GM23338 (cell line): ENCODE measurements around the gene TEX36. TPM values are rescaled to one million over a fixed set of nuclear protein-coding genes. Genes with fewer than 3 reads are reported as not detected.

Experiments
- ATAC-seq: fragments of 200-7000 bp; cut with Tn5 transposase; 3 replicates; pipeline ENCODE4 v1.9.1; 2020
- DNase-seq: peaks from one replicate; pipeline ENCODE4 v3.0.0-alpha.2; 2015; ENCODE audit warnings: low spot score
- H2AFZ ChIP-seq: fragments of 200-600 bp; sonication (generic); 2 replicates; pipeline ENCODE4 v1.8.0; 2016; ENCODE audit warnings: antibody characterized with exemption, mild to moderate bottlenecking, moderate library complexity
- H3F3A ChIP-seq: fragments of 200-600 bp; sonication (generic); replicated peaks from 2 replicates; pipeline ENCODE4 v1.8.0; 2017; ENCODE audit warnings: antibody characterized with exemption, mixed run types, low read depth
- H3K27ac ChIP-seq: fragments of 200-600 bp; sonication (generic); 2 replicates; pipeline ENCODE4 v1.6.1; 2016; ENCODE audit warnings: low read depth
- H3K27me3 ChIP-seq: fragments of 200-600 bp; sonication (generic); 2 replicates; pipeline ENCODE4 v1.8.0; 2016; ENCODE audit warnings: mild to moderate bottlenecking, mixed run types, moderate library complexity; ENCODE audit not compliant: insufficient read depth
- H3K36me3 ChIP-seq: fragments of 200-600 bp; sonication (generic); 2 replicates; pipeline ENCODE4 v1.8.0; 2016; ENCODE audit warnings: mild to moderate bottlenecking; ENCODE audit not compliant: insufficient read depth
- H3K4me1 ChIP-seq: fragments of 200-600 bp; sonication (generic); 2 replicates; pipeline ENCODE4 v1.8.0; 2016; ENCODE audit warnings: mild to moderate bottlenecking, moderate library complexity; ENCODE audit not compliant: insufficient read depth
- H3K4me2 ChIP-seq: fragments of 200-600 bp; sonication (generic); 2 replicates; pipeline ENCODE4 v1.7.1; 2017; ENCODE audit warnings: mixed run types
- H3K4me3 ChIP-seq: fragments of 200-600 bp; sonication (generic); 2 replicates; pipeline ENCODE4 v1.6.1; 2016; ENCODE audit warnings: mixed run types
- H3K79me2 ChIP-seq: fragments of 200-600 bp; sonication (generic); replicated peaks from 2 replicates; pipeline ENCODE4 v1.8.0; 2017; ENCODE audit warnings: mild to moderate bottlenecking; ENCODE audit not compliant: insufficient read depth
- H3K9me2 ChIP-seq: fragments of 200-600 bp; sonication (generic); 2 replicates; pipeline ENCODE4 v1.8.0; 2017; ENCODE audit not compliant: insufficient read depth
- H4K20me1 ChIP-seq: fragments of 200-600 bp; sonication (generic); replicated peaks from 2 replicates; pipeline ENCODE4 v1.8.0; 2017; ENCODE audit warnings: mild to moderate bottlenecking; ENCODE audit not compliant: insufficient read depth
- H3K27ac Mint-ChIP-seq: 2 replicates; pipeline ENCODE4 v1.8.0; 2020; ENCODE audit warnings: inconsistent platforms, mild to moderate bottlenecking, moderate library complexity, mixed read lengths
- H3K27me3 Mint-ChIP-seq: 3 replicates; pipeline ENCODE4 v1.8.0; 2022; ENCODE audit warnings: low read depth, mild to moderate bottlenecking, moderate library complexity, mixed read lengths, inconsistent platforms; ENCODE audit not compliant: insufficient read depth, poor library complexity
- H3K36me3 Mint-ChIP-seq: 3 replicates; pipeline ENCODE4 v1.8.0; 2021; ENCODE audit warnings: low read depth, mild to moderate bottlenecking, inconsistent platforms, moderate library complexity, mixed read lengths
- H3K4me1 Mint-ChIP-seq: 3 replicates; pipeline ENCODE4 v1.8.0; 2020; ENCODE audit warnings: mild to moderate bottlenecking, inconsistent platforms, mixed read lengths
- H3K4me3 Mint-ChIP-seq: 3 replicates; pipeline ENCODE4 v1.8.0; 2021; ENCODE audit warnings: moderate library complexity, mild to moderate bottlenecking, inconsistent platforms, mixed read lengths
- H3K9me3 Mint-ChIP-seq: 3 replicates; pipeline ENCODE4 v1.8.0; 2020; ENCODE audit warnings: moderate library complexity, mild to moderate bottlenecking, inconsistent platforms, mixed read lengths
- CREB1 ChIP-seq: fragments of 250-450 bp; sonication (Bioruptor Pico); IDR thresholded peaks from 2 replicates; pipeline ENCODE4 v1.5.0; 2020; ENCODE audit warnings: low read depth, mild to moderate bottlenecking, moderate library complexity
- EZH2 ChIP-seq: fragments of 200-600 bp; sonication (generic); IDR thresholded peaks from one replicate; pipeline ENCODE4 v1.8.0; 2017; ENCODE audit warnings: antibody characterized with exemption, mild to moderate bottlenecking, low read depth; ENCODE audit not compliant: unreplicated experiment
- EZH2phosphoT487 ChIP-seq: fragments of 200-600 bp; sonication (generic); IDR thresholded peaks from one replicate; pipeline ENCODE4 v1.8.1; 2018; ENCODE audit warnings: antibody characterized with exemption; ENCODE audit not compliant: unreplicated experiment
- JUNB ChIP-seq: IDR thresholded peaks from one replicate; pipeline ENCODE4 v1.6.1; 2016; ENCODE audit warnings: antibody characterized with exemption; ENCODE audit not compliant: unreplicated experiment
- STAT1 ChIP-seq: IDR thresholded peaks from one replicate; pipeline ENCODE4 v1.6.1; 2016; ENCODE audit warnings: antibody characterized with exemption; ENCODE audit not compliant: unreplicated experiment
- ZNF331 ChIP-seq: fragments of 250-450 bp; sonication (Bioruptor Pico); IDR thresholded peaks from 2 replicates; pipeline ENCODE4 v1.5.0; 2020; ENCODE audit warnings: low read depth, mild to moderate bottlenecking, moderate library complexity
- polyA plus RNA-seq: library from polyadenylated mRNA; unstranded; fragments of >200 nt; fragmentation: Nextera tagmentation; extraction: Ambion mirVana; gene quantifications from 2 replicates; pipeline ENCODE4 v1.2.1, GENCODE V29; 2016
- total RNA-seq: library from RNA; depleted of rRNA; stranded (reverse); fragments of >200 nt; shearing (Covaris generic); gene quantifications from 2 replicates; pipeline ENCODE4 v1.2.3, GENCODE V29; 2014
- TF ChIP-seq, protein P1 (sequence below): fragments of 250-450 bp; sonication (Bioruptor Pico); IDR thresholded peaks from 2 replicates; pipeline ENCODE4 v1.5.0; 2020; ENCODE audit warnings: mild to moderate bottlenecking, moderate library complexity

TEX36 gene
- total and polyA plus RNA-seq, 2 experiments from 2014 or later = not detected

DNA sequence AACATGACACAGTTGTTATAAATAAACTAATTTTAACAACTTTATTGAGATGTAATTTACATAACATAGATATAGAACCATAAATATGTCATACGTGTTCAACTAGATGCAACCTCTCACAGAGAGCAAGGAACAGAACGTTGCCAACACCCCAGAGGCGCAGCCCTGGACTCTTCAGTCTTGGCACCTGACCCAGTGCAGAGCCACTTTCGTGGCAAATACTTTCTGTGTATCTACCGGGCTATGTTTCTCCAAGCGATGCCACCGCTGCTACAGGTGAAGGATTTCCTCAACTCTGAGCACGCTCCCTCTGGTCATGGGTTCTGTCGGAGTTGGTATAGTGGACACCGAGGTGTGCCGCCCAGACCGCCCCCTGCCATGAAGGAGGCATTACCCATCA, 57.4 kb downstream of the TEX36 start (continued):
- TF ChIP-seq, protein P1, sequence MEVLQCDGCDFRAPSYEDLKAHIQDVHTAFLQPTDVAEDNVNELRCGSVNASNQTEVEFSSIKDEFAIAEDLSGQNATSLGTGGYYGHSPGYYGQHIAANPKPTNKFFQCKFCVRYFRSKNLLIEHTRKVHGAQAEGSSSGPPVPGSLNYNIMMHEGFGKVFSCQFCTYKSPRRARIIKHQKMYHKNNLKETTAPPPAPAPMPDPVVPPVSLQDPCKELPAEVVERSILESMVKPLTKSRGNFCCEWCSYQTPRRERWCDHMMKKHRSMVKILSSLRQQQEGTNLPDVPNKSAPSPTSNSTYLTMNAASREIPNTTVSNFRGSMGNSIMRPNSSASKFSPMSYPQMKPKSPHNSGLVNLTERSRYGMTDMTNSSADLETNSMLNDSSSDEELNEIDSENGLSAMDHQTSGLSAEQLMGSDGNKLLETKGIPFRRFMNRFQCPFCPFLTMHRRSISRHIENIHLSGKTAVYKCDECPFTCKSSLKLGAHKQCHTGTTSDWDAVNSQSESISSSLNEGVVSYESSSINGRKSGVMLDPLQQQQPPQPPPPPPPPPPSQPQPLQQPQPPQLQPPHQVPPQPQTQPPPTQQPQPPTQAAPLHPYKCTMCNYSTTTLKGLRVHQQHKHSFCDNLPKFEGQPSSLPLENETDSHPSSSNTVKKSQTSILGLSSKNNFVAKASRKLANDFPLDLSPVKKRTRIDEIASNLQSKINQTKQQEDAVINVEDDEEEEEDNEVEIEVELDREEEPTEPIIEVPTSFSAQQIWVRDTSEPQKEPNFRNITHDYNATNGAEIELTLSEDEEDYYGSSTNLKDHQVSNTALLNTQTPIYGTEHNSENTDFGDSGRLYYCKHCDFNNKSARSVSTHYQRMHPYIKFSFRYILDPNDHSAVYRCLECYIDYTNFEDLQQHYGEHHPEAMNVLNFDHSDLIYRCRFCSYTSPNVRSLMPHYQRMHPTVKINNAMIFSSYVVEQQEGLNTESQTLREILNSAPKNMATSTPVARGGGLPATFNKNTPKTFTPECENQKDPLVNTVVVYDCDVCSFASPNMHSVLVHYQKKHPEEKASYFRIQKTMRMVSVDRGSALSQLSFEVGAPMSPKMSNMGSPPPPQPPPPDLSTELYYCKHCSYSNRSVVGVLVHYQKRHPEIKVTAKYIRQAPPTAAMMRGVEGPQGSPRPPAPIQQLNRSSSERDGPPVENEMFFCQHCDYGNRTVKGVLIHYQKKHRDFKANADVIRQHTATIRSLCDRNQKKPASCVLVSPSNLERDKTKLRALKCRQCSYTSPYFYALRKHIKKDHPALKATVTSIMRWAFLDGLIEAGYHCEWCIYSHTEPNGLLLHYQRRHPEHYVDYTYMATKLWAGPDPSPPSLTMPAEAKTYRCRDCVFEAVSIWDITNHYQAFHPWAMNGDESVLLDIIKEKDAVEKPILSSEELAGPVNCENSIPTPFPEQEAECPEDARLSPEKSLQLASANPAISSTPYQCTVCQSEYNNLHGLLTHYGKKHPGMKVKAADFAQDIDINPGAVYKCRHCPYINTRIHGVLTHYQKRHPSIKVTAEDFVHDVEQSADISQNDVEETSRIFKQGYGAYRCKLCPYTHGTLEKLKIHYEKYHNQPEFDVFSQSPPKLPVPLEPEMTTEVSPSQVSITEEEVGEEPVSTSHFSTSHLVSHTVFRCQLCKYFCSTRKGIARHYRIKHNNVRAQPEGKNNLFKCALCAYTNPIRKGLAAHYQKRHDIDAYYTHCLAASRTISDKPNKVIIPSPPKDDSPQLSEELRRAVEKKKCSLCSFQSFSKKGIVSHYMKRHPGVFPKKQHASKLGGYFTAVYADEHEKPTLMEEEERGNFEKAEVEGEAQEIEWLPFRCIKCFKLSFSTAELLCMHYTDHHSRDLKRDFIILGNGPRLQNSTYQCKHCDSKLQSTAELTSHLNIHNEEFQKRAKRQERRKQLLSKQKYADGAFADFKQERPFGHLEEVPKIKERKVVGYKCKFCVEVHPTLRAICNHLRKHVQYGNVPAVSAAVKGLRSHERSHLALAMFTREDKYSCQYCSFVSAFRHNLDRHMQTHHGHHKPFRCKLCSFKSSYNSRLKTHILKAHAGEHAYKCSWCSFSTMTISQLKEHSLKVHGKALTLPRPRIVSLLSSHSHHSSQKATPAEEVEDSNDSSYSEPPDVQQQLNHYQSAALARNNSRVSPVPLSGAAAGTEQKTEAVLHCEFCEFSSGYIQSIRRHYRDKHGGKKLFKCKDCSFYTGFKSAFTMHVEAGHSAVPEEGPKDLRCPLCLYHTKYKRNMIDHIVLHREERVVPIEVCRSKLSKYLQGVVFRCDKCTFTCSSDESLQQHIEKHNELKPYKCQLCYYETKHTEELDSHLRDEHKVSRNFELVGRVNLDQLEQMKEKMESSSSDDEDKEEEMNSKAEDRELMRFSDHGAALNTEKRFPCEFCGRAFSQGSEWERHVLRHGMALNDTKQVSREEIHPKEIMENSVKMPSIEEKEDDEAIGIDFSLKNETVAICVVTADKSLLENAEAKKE (CRISPR knock-in tag) = no peak

DNA sequence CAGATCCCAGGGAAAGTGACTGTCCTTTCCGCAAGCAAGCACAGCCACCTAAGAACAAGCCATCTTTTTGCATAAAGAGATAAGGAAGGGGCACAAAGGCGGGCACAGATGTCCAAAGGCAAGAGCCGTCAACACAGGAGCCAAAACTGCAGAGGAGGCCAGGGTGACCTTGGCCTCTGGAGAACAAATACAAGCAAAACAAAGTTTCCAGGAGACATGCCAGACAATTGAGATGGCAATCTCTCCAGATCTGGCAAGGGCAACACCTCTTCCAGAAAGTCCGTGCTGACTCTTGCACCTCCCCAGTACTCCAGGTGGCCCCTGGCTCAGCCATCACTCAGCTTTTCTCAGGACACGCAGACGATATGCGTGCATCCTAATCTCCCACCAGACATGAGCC, 58.2 kb downstream of the TEX36 start:
- no peaks in the 10 kb centered on the region for H3K36me3 ChIP-seq
- no peaks in the 10 kb centered on the region for H3K4me1 ChIP-seq
- Mint-ChIP-seq H3K27ac (no peak overlapping the region), H3K4me3 (no peak overlapping the region), H3K36me3 (no peaks in the 10 kb centered on the region), H3K4me1 (peaks cover 7% of the 10 kb centered on the region), H3K9me3 (peaks cover 6% of the 10 kb centered on the region; the same call in 2 of the 3 replicates), H3K27me3 (peaks cover 5% of the 10 kb centered on the region)
- no peak for DNase-seq
- H3K27ac ChIP-seq = no peak overlapping the region
- H3K79me2 ChIP-seq = no peaks in the 10 kb centered on the region
- H3F3A ChIP-seq = no peaks in the 10 kb centered on the region
- H4K20me1 ChIP-seq = no peaks in the 10 kb centered on the region
- no peaks in the 10 kb centered on the region for H3K27me3 ChIP-seq
- no peaks in the 10 kb centered on the region; the same call in 1 of the 2 replicates for H3K9me2 ChIP-seq
- H2AFZ ChIP-seq = no peak overlapping the region
- no peak overlapping the region for H3K4me2 ChIP-seq
- no peak for ATAC-seq
- H3K4me3 ChIP-seq = no peak overlapping the region
- TF ChIP-seq EZH2 = no peak
- TF ChIP-seq JUNB = no peak
- TF ChIP-seq ZNF331 (CRISPR knock-in tag) = no peak
- no peak for TF ChIP-seq CREB1 (CRISPR knock-in tag)
- TF ChIP-seq STAT1 = no peak
- no peak for TF ChIP-seq EZH2phosphoT487
- TF ChIP-seq, protein P1 (CRISPR knock-in tag) = no peak
